Activated CD8-positive, alpha-beta memory T cell treated with anti-CD3 and anti-CD28 coated beads for 4 hours (primary cell): ENCODE data around the gene HOXD3.

ENCODE experiments used
- DNase-seq, 2 donors: peaks; one replicate each; pipeline ENCODE4 v3.0.0-alpha.2; 2020; ENCODE audit warnings: low read depth in 2 of 2

HOXD3 gene

GRCh38 chr2:176121190-176122051 lies 35.7 kb upstream of the HOXD3 start:
- no peak for DNase-seq

- no peak for DNase-seq
Observed at GRCh38 chr2:176122052-176122682, 34.9 kb upstream of the HOXD3 start.

- no peak for DNase-seq
Observed at GRCh38 chr2:176122683-176123410, 34.3 kb upstream of the HOXD3 start, which contains the start of gene HOXD9. Gene HOXD9, plus strand, starts transcription at chr2:176122719. Its CDS starts 50 bp downstream, at chr2:176122769.

GRCh38 chr2:176123411-176124109 lies 33.5 kb upstream of the HOXD3 start:
- DNase-seq, result no peak

GRCh38 chr2:176124110-176124946 lies 32.8 kb upstream of the HOXD3 start:
- DNase-seq, result no peak

- DNase-seq, result no peak
Observed at GRCh38 chr2:176124947-176125771, 31.9 kb upstream of the HOXD3 start.

- no peak for DNase-seq
Observed at GRCh38 chr2:176125772-176126054, 31.4 kb upstream of the HOXD3 start.

DNA sequence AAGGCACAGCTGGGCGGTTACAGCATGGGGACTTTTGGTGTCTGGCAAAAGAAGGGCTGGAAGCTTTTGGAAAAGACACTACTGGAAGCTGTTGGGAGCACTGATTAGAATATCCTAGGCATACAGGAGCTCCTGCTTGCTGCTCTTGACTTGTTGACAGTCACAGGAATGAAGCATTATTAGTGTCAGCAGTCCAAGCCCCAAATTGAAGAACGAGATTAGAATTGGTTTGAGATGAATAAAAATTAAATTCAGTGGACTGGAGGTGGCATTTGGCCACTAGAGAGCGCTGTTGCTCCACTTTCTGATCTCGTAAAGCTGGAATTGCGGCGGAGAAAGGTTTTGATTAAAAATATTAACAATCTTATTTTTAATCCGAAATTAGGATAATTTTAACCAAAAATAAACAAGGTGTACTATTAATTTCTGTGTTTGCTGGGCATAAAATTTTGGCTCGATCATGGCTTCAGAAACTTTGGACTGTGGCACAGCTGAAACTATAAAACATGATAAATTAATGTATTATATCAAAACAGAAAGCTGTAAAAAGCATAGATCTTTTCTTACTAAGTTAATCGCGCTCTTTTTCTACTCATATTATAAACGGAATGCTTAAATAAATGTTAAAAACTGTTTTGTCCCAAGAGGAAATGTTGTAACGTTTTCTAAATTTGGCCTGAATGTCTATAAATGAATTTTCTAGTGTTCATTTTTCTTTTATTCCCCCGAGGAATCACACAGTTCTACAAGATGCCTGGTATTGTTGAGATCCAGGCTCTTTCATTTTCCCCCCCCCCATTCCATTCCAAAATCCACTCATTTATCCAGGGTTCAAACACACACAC lies 30.0 kb upstream of the HOXD3 start:
- peak; percentile 28 to 48 for DNase-seq

DNA sequence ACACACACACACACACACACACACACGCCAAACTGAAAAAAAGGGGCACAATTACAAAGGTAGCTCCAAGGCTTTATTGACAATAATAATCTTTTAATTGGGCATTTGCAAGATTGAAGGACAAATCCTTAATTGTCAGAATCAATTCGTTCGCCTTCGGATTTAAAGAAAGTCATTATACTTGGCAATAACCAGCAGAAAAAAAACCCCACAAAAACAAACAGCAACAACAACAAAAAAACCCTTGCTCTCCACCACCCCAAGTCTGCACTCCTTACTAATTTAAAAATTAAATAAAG lies 29.4 kb upstream of the HOXD3 start:
- no peak for DNase-seq

GRCh38 chr2:176128172-176128981 lies 28.7 kb upstream of the HOXD3 start:
- no peak for DNase-seq

GRCh38 chr2:176128982-176129796 lies 27.9 kb upstream of the HOXD3 start, which contains the start of gene HOXD8:
Gene HOXD8, plus strand, starts transcription at chr2:176129705. Its CDS starts 662 bp downstream, at chr2:176130367.
- no peak for DNase-seq

GRCh38 chr2:176129813-176130146 lies 27.3 kb upstream of the HOXD3 start:
- DNase-seq, result no peak

- DNase-seq, result no peak
Observed at GRCh38 chr2:176130147-176130956, 26.8 kb upstream of the HOXD3 start.

GRCh38 chr2:176130957-176131847 lies 25.9 kb upstream of the HOXD3 start:
- no peak for DNase-seq

- DNase-seq, result no peak
Observed at GRCh38 chr2:176131848-176132158, 25.3 kb upstream of the HOXD3 start.
